Mesodermal cell (in vitro differentiated cells): ENCODE results near the gene NSMF.

Experiments used
- H3K27ac ChIP-seq: 2 replicates; pipeline ENCODE4 v1.7.0; 2013; ENCODE audit warnings: mild to moderate bottlenecking, low read depth, low read length, moderate library complexity; ENCODE audit not compliant: severe bottlenecking
- H3K36me3 ChIP-seq: 2 replicates; pipeline ENCODE4 v1.7.1; 2013; ENCODE audit warnings: mild to moderate bottlenecking, low read length, moderate library complexity; ENCODE audit not compliant: control insufficient read depth, insufficient read depth
- H3K4me1 ChIP-seq: one replicate; pipeline ENCODE4 v1.7.1; 2013; ENCODE audit warnings: mild to moderate bottlenecking, low read length; ENCODE audit not compliant: insufficient read depth, control insufficient read depth, poor library complexity, severe bottlenecking
- H3K4me3 ChIP-seq: 2 replicates; pipeline ENCODE4 v1.7.0; 2013; ENCODE audit warnings: low read length, control low read depth, mild to moderate bottlenecking; ENCODE audit not compliant: insufficient read depth, poor library complexity, severe bottlenecking; ENCODE audit errors: extremely low read depth
- H3K9me3 ChIP-seq: 2 replicates; pipeline ENCODE4 v1.7.1; 2013; ENCODE audit warnings: mild to moderate bottlenecking, low read length, moderate library complexity; ENCODE audit not compliant: control insufficient read depth
- WGBS, 2 experiments: methylation state at CpG; one replicate each; pipeline ENCODE4 v1.1.5; 2013; ENCODE audit warnings: missing lambda C conversion rate in 2 of 2; ENCODE audit not compliant: insufficient coverage in 2 of 2; 5-methylcytosine and 5-hydroxymethylcytosine counted together

The NSMF gene

GRCh38 chr9:137449081-137449844, 9.9 kb downstream of the NSMF start:
- WGBS, 2 experiments = 92 to 95% methylated on average over 28 to 36 of the region's 36 CpGs

GRCh38 chr9:137448602-137448962, 10.6 kb downstream of the NSMF start:
- 92 to 99% methylated on average over 11 to 14 of the region's 16 CpGs for WGBS, 2 experiments
- Histone ChIP-seq H3K36me3 (peaks cover 28% of the 10 kb centered on the region), H3K4me3 (no peak overlapping the region), H3K4me1 (no peaks in the 10 kb centered on the region), H3K9me3 (no peaks in the 10 kb centered on the region), H3K27ac (no peak overlapping the region)

More at GRCh38 chr9:137449081-137449844, 9.9 kb downstream of the NSMF start:
- H3K4me3 ChIP-seq = no peak overlapping the region
- H3K4me1 ChIP-seq = no peaks in the 10 kb centered on the region
- H3K27ac ChIP-seq = no peak overlapping the region
- H3K36me3 ChIP-seq = peaks cover 28% of the 10 kb centered on the region
- no peaks in the 10 kb centered on the region for H3K9me3 ChIP-seq

GRCh38 chr9:137447722-137448601, 11.2 kb downstream of the NSMF start:
- WGBS, 2 experiments = 95% methylated on average over 24 to 26 of the region's 27 CpGs
- Histone ChIP-seq H3K4me3 (no peak overlapping the region), H3K9me3 (no peaks in the 10 kb centered on the region), H3K4me1 (no peaks in the 10 kb centered on the region), H3K36me3 (peaks cover 22% of the 10 kb centered on the region), H3K27ac (no peak overlapping the region)

GRCh38 chr9:137446851-137447471, 12.2 kb downstream of the NSMF start:
- no peaks in the 10 kb centered on the region for H3K9me3 ChIP-seq
- H3K4me3 ChIP-seq = no peak overlapping the region
- no peak overlapping the region for H3K27ac ChIP-seq
- H3K4me1 ChIP-seq = no peaks in the 10 kb centered on the region
- 88 to 91% methylated on average over 21 of the region's 21 CpGs for WGBS, 2 experiments
- peaks cover 14% of the 10 kb centered on the region for H3K36me3 ChIP-seq

- Histone ChIP-seq H3K27ac (no peak overlapping the region), H3K36me3 (peaks cover 14% of the 10 kb centered on the region), H3K4me1 (no peaks in the 10 kb centered on the region), H3K4me3 (no peak overlapping the region), H3K9me3 (no peaks in the 10 kb centered on the region)
- WGBS, 2 experiments = 86 to 91% methylated on average over 12 to 17 of the region's 19 CpGs
Observed at GRCh38 chr9:137445930-137446431, 13.2 kb downstream of the NSMF start.

GRCh38 chr9:137445275-137445807, 13.8 kb downstream of the NSMF start:
- peaks cover 14% of the 10 kb centered on the region for H3K36me3 ChIP-seq
- H3K4me1 ChIP-seq = no peaks in the 10 kb centered on the region
- H3K9me3 ChIP-seq = no peaks in the 10 kb centered on the region
- H3K27ac ChIP-seq = no peak overlapping the region
- no peak overlapping the region for H3K4me3 ChIP-seq
- WGBS, 2 experiments = 22 to 46% methylated on average over 10 of the region's 14 CpGs

GRCh38 chr9:137444106-137444790, 14.9 kb downstream of the NSMF start:
- Histone ChIP-seq H3K4me3 (no peak overlapping the region), H3K4me1 (no peaks in the 10 kb centered on the region), H3K9me3 (no peaks in the 10 kb centered on the region), H3K27ac (no peak overlapping the region), H3K36me3 (peaks cover 4% of the 10 kb centered on the region)
- WGBS, 2 experiments = 79 to 91% methylated on average over 13 to 14 of the region's 14 CpGs

- Histone ChIP-seq H3K4me1 (no peaks in the 10 kb centered on the region), H3K9me3 (no peaks in the 10 kb centered on the region), H3K27ac (no peak overlapping the region), H3K36me3 (no peaks in the 10 kb centered on the region), H3K4me3 (no peak overlapping the region)
- WGBS, 2 experiments = 2 to 11% methylated on average over 3 of the region's 7 CpGs
Observed at GRCh38 chr9:137441935-137442321, 17.2 kb downstream of the NSMF start.

GRCh38 chr9:137441289-137441934, 17.7 kb downstream of the NSMF start, which contains the start of gene ENTPD8:
Gene ENTPD8, minus strand, starts transcription at chr9:137441357. Its CDS starts 3,072 bp downstream, at chr9:137438285.
- Histone ChIP-seq H3K36me3 (no peaks in the 10 kb centered on the region), H3K27ac (no peak within 1 kb of the TSS), H3K4me1 (no peaks in the 10 kb centered on the region), H3K9me3 (no peaks in the 10 kb centered on the region), H3K4me3 (peak within 1 kb of the TSS; percentile 36)
- 0 to 1% methylated on average over 30 to 31 of the region's 62 CpGs for WGBS, 2 experiments
